Measurements from ENCODE around the gene CRABP1. TPM values are rescaled to one million over a fixed set of nuclear protein-coding genes. Genes with fewer than 3 reads are reported as not detected.

Gene CRABP1
- total RNA-seq, 2 experiments from 2014 or later, result not detected

- H2AFZ ChIP-seq (ENCODE audit: low read length), result no peak overlapping the region
- peaks cover 12% of the 10 kb centered on the region for H3K4me1 ChIP-seq (ENCODE audit: insufficient read depth, low read length, poor library complexity, severe bottlenecking)
- no peaks in the 10 kb centered on the region for H3K79me2 ChIP-seq (ENCODE audit: insufficient read depth, low read depth, low read length)
- H3K4me3 ChIP-seq (ENCODE audit: low read depth, low read length, poor library complexity, severe bottlenecking), result no peak overlapping the region
- H4K20me1 ChIP-seq (ENCODE audit: insufficient read depth, low read length), result no peaks in the 10 kb centered on the region
- DNase-seq (ENCODE audit: low spot score), result no peak
- H3K27ac ChIP-seq (ENCODE audit: low read depth, low read length, poor library complexity, severe bottlenecking), result no peak overlapping the region
- ChIA-PET CTCF (ENCODE audit: unreplicated experiment) (interaction anchor here (0.6 kb wide), 1 partner anchor 401 kb away, joined by 3 read pairs; no protein-coding TSS in a partner anchor), POLR2A (interaction anchor here (1.0 kb wide), 1 partner anchor 16 kb away, joined by 3 read pairs; no protein-coding TSS in a partner anchor)
- no peaks in the 10 kb centered on the region for H3K9me2 ChIP-seq (ENCODE audit: insufficient read depth, low read length)
- TF ChIP-seq EZH2phosphoT487 (IDR thresholded peaks at IDR 0.05; ENCODE audit: borderline replicate concordance, low read depth, low read length) (no peak), CTCF (conservative IDR thresholded peaks at IDR 0.05; ENCODE audit: low read length) (no peak)
- intact Hi-C loops (cut with micrococcal nuclease; ENCODE audit: unreplicated experiment), result loop anchor here (5.0 kb wide), 1 partner anchor 313 kb away; no protein-coding TSS in a partner anchor
- no TSS peak for BruUV-seq (replicated peaks)
- no peaks in the 10 kb centered on the region for H3K9me3 ChIP-seq (ENCODE audit: low read length)
- H3K4me2 ChIP-seq (ENCODE audit: low read length), result no peak overlapping the region
- no peaks in the 10 kb centered on the region for H3K36me3 ChIP-seq (ENCODE audit: insufficient read depth, low read length)
Measured at GRCh38 chr15:78304216-78305066, 35.7 kb upstream of the CRABP1 start.

- no peak overlapping the region for H3K4me3 ChIP-seq (ENCODE audit: low read depth, low read length, poor library complexity, severe bottlenecking)
- no peak overlapping the region for H3K4me2 ChIP-seq (ENCODE audit: low read length)
- H3K9me3 ChIP-seq (ENCODE audit: low read length), result no peaks in the 10 kb centered on the region
- no peaks in the 10 kb centered on the region for H3K36me3 ChIP-seq (ENCODE audit: insufficient read depth, low read length)
- ChIA-PET CTCF (ENCODE audit: unreplicated experiment) (interaction anchor here (0.7 kb wide), 1 partner anchor 14 kb away, joined by 3 read pairs; no protein-coding TSS in a partner anchor), POLR2A (no interaction called here)
- BruUV-seq (replicated peaks), result no TSS peak
- H3K9me2 ChIP-seq (ENCODE audit: insufficient read depth, low read length), result no peaks in the 10 kb centered on the region
- H3K79me2 ChIP-seq (ENCODE audit: insufficient read depth, low read depth, low read length), result no peaks in the 10 kb centered on the region
- H2AFZ ChIP-seq (ENCODE audit: low read length), result no peak overlapping the region
- TF ChIP-seq CTCF (conservative IDR thresholded peaks at IDR 0.05; ENCODE audit: low read length), result no peak
- TF ChIP-seq EZH2phosphoT487 (IDR thresholded peaks at IDR 0.05; ENCODE audit: borderline replicate concordance, low read depth, low read length), result no peak
- peaks cover 7% of the 10 kb centered on the region for H3K4me1 ChIP-seq (ENCODE audit: insufficient read depth, low read length, poor library complexity, severe bottlenecking)
- intact Hi-C loops (cut with micrococcal nuclease; ENCODE audit: unreplicated experiment), result loop anchor here (5.0 kb wide), 1 partner anchor 311 kb away; no protein-coding TSS in a partner anchor
- no peaks in the 10 kb centered on the region for H4K20me1 ChIP-seq (ENCODE audit: insufficient read depth, low read length)
- no peak for DNase-seq (ENCODE audit: low spot score)
- no peak overlapping the region for H3K27ac ChIP-seq (ENCODE audit: low read depth, low read length, poor library complexity, severe bottlenecking)
Measured at GRCh38 chr15:78306176-78306774, 33.9 kb upstream of the CRABP1 start.

Data from OCI-LY7 (cell line).